Small intestine (tissue), 7 donors: ENCODE data around the gene RNU1-3. TPM values are rescaled to one million over a fixed set of nuclear protein-coding genes. Genes with fewer than 3 reads are reported as not detected.
A peak's percentile ranks its signal among the peaks of the same experiment; 100 is the strongest.
"Not testable (repeated sequence)": the region's sequence is repeated elsewhere in the genome, so short reads cannot be mapped to it uniquely, and the experiment has no call there.

Experiments
- DNase-seq, 2 donors: peaks; one replicate each; pipeline versions ENCODE4 v3.0.0 to v3.0.0-alpha.2; 2013
- FAIRE-seq: peaks from 2 replicates; lab custom pipeline; 2012; peaks lifted over from hg19 to GRCh38; lab: Jason Lieb, UNC
- H3K27ac ChIP-seq, 3 donors: one replicate each; pipeline ENCODE4 v1.5.1; 2013; ENCODE audit warnings: low read length in 2 of 3, mild to moderate bottlenecking in 2 of 3, control low read depth in 1 of 3, inconsistent platforms in 1 of 3, low read depth in 1 of 3, moderate library complexity in 1 of 3
- H3K27me3 ChIP-seq, 3 donors: one replicate each; pipeline ENCODE4 v1.6.1; 2013; ENCODE audit warnings: low read length in 3 of 3, inconsistent platforms in 1 of 3; ENCODE audit not compliant: control insufficient read depth in 3 of 3, insufficient read depth in 3 of 3
- H3K36me3 ChIP-seq, 3 donors: one replicate each; pipeline ENCODE4 v1.6.1; 2013; ENCODE audit warnings: low read length in 3 of 3, inconsistent platforms in 1 of 3, low read depth in 1 of 3, mild to moderate bottlenecking in 1 of 3, moderate library complexity in 1 of 3; ENCODE audit not compliant: control insufficient read depth in 3 of 3, insufficient read depth in 2 of 3
- H3K4me1 ChIP-seq, 3 donors: one replicate each; pipeline ENCODE4 v1.6.1; 2013; ENCODE audit warnings: low read length in 2 of 3, inconsistent platforms in 1 of 3, low read depth in 1 of 3, mild to moderate bottlenecking in 1 of 3, moderate library complexity in 1 of 3; ENCODE audit not compliant: control insufficient read depth in 3 of 3, insufficient read depth in 2 of 3
- H3K4me3 ChIP-seq, 3 donors: one replicate each; pipeline ENCODE4 v1.5.1; 2013; ENCODE audit warnings: low read length in 3 of 3, control low read depth in 1 of 3, inconsistent platforms in 1 of 3, low read depth in 1 of 3, mild to moderate bottlenecking in 1 of 3, moderate library complexity in 1 of 3
- H3K9me3 ChIP-seq, 2 donors: one replicate each; pipeline ENCODE4 v1.6.1; 2013; ENCODE audit warnings: low read depth in 1 of 2, low read length in 1 of 2; ENCODE audit not compliant: control insufficient read depth in 2 of 2, insufficient read depth in 1 of 2
- WGBS, 3 donors: extraction: QIAGEN DNeasy Blood & Tissue Kit; methylation state at CpG; one replicate each; pipeline ENCODE4 v1.1.7; 2013; 5-methylcytosine and 5-hydroxymethylcytosine counted together
- polyA plus RNA-seq, 4 donors: library from polyadenylated mRNA; stranded (reverse) in 3 of 4; unstranded in 1 of 4; fragments of 200-250 nt in 3 of 4; fragments of 120-200 nt in 1 of 4; gene quantifications; one replicate each; pipeline versions ENCODE4 v1.2.1 to v1.2.3, GENCODE V29; 2013
- donor health status: healthy with polysubstance abuse.
- donor health status: control.
- donor health status: control.
- donor health status: Bipolar disorder and iron deficiency.
- donor health status: healthy.

The RNU1-3 gene
- polyA plus RNA-seq, 4 donors, result not detected

DNA sequence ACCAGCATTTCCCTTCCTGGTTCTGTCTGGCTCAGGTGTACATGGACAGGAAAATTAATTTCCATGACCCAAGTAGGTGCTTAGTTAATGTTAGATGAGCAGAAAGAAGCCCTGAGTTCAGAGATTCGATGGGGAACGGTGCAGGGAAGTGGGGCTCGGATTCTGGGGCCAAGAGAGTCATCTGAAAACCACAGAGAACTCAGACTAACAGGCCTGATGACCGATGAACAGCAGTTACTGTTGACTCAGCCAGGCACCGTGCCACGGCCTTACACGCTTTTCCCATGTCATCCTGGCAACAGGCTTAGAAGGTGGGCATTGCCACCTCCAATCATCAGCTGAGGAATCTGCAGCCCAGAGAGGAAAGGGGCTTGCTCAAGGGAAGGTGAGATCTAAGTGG is 43.4 kb downstream of the RNU1-3 start:
- FAIRE-seq, H3K4me3 ChIP-seq, H3K9me3 ChIP-seq, H3K27me3 ChIP-seq, H3K4me1 ChIP-seq: not testable (repeated sequence)
- Histone ChIP-seq H3K27ac (peak overlapping the region in 1 of 3 donors; percentile 67), H3K36me3 (peaks cover 14 to 76% (median 15%) of the 10 kb centered on the region in 3 donors)
- WGBS, 3 donors, result 55 to 77% (median 58%) methylated on average over 7 of the region's 7 CpGs
- peak in 1 of 2 donors; percentile 58 for DNase-seq

DNA sequence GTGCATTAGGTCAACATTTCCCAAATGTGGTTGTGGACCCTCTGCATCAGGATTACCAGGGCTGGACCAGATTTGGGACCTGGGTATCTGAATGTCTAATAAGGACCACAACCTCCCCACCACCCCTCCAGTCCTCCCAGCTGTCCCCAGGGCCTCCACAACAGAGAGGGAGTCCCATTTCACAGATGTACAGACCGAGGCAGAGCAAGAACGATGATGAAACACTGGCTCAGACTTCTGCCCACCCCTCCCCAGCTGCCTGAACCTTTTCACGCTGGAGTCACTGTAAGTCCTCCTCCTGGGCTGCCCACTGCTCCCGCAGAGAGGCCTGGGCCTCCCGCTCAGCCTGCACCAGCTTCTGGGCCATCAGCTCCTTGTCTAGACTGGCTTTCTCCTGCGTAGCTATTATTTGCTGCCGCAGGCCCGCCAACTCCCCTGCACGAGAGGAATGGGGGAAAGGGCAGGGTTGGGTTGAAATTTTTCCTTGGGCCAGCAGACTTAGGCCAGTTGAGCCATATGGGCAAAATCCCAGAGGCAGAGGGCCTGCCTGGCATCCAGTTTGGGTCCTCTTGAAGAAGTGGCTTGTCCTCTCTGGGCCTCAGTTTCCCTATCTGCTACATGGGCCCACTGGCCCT is 45.0 kb downstream of the RNU1-3 start:
- 89 to 94% (median 93%) methylated on average over 9 of the region's 9 CpGs for whole genome bisulfite sequencing, 3 donors

DNA sequence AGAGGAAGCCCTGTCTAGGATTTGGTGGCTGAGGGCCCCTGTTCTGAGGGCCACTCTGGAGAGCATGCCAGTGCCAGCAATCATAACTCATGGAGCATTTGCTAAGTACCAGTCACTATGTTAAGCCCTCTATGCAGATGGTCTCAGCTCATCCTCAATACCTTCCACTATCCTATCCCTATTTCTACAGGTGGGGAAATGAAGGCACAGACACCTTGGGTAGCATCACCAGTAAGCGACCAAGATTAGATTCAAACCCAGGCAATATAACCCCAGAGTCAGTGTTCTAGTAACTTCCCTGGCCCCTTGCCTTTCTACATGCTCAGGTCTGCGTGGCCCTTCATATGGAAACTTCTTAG is 45.5 kb downstream of the RNU1-3 start:
- DNase-seq (no peak), FAIRE-seq (no peak)
- Histone ChIP-seq H3K4me1 (no peaks in the 10 kb centered on the region), H3K4me3 (no peak overlapping the region), H3K9me3 (no peaks in the 10 kb centered on the region), H3K36me3 (peaks cover 5 to 68% (median 18%) of the 10 kb centered on the region in 3 donors), H3K27me3 (no peaks in the 10 kb centered on the region), H3K27ac (no peak overlapping the region)
- WGBS, 3 donors, result 89 to 95% (median 91%) methylated on average over 2 of the region's 2 CpGs

More for the DNA sequence above, 45.0 kb downstream of the RNU1-3 start:
- not testable (repeated sequence) for H3K27me3 ChIP-seq, DNase-seq, H3K9me3 ChIP-seq, FAIRE-seq, H3K4me3 ChIP-seq, H3K27ac ChIP-seq, H3K4me1 ChIP-seq
- H3K36me3 ChIP-seq, result peaks cover 7 to 72% (median 18%) of the 10 kb centered on the region in 3 donors

DNA sequence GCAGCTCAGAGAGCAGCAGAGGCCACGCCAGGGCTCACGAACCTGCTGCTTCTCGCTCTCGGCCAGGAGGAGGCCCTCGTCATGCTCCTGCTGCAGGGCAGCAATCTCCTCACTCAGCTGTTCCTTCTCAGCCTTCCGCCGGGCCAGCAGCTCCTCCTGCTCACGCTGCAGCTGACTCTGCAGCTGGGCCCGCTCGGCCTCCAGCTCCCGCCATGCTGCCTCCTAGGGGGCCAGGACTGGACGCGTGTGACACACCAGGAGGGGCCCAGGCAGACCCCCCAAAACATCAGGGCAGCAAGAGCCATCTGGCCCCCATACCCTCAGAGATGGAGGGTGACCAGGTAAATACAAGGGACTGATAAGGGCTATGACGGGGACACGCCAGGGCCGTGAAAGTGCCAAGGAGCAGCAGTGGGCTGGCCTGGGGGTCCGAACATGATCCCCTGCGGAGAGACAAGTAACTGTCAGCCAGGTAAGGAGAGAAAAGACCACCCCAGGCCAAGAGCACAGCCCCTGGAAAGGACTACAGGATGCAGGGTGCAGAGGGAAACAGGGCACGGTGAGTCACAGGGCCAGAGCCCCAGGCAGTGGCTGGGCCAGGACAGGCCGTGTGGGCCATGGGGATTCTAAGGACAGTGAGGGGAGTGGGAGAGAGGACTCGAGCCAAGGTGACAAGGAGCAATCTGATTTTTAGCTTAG is 46.8 kb downstream of the RNU1-3 start:
- DNase-seq, H3K9me3 ChIP-seq, H3K27ac ChIP-seq, H3K4me3 ChIP-seq, FAIRE-seq, H3K4me1 ChIP-seq, H3K27me3 ChIP-seq: not testable (repeated sequence)
- WGBS, 3 donors, result 88 to 93% (median 91%) methylated on average over 21 of the region's 21 CpGs
- peaks cover 0 to 56% (median 10%) of the 10 kb centered on the region in 3 donors for H3K36me3 ChIP-seq

GRCh38 chr1:16618719-16619118 is 48.0 kb downstream of the RNU1-3 start:
- WGBS, 3 donors, result 82 to 90% (median 89%) methylated on average over 15 of the region's 15 CpGs
- Histone ChIP-seq H3K27me3 (no peaks in the 10 kb centered on the region), H3K9me3 (no peaks in the 10 kb centered on the region), H3K27ac (no peak overlapping the region), H3K4me3 (no peak overlapping the region), H3K36me3 (peaks cover 0 to 43% (median 10%) of the 10 kb centered on the region in 3 donors), H3K4me1 (peaks cover 0 to 2% (median under 1%) of the 10 kb centered on the region in 3 donors)
- FAIRE-seq (no peak), DNase-seq (no peak)

GRCh38 chr1:16617778-16618580 is 48.8 kb downstream of the RNU1-3 start:
- H3K4me1 ChIP-seq, result peaks cover 0 to 4% (median 2%) of the 10 kb centered on the region in 3 donors

DNA sequence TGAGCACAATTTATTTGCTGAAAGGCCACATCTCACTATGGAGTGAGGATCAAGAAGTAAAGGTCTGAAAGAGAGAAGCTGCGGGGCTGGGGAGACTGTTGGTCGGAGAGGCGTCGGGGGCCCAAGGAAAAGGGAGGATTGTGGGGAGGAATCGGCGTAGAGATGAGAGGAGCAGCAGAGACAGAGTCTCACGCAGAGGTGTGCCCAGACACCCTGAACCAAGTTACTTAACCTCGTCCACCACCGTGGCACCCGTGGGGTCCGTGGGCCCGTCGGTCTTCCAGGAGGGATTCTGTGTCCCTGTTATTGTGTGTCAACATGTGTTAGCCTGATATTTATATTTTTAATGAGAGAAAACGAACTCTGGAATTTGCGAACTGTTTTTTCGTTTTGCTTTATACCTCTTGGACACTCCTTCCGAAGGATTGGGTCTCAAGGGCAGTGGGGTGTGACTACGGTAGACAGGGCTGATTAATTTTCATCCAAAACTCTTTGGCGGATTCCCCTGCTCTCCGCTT is 49.6 kb downstream of the RNU1-3 start:
- DNase-seq, result no peak

More at GRCh38 chr1:16617778-16618580, 48.8 kb downstream of the RNU1-3 start:
- no peak for FAIRE-seq
- H3K9me3 ChIP-seq, result no peaks in the 10 kb centered on the region
- 76 to 87% (median 81%) methylated on average over 7 of the region's 7 CpGs for WGBS, 3 donors
- no peaks in the 10 kb centered on the region for H3K27me3 ChIP-seq
- DNase-seq, result no peak
- no peak overlapping the region for H3K27ac ChIP-seq
- H3K36me3 ChIP-seq, result peaks cover 0 to 38% (median 10%) of the 10 kb centered on the region in 3 donors
- no peak overlapping the region for H3K4me3 ChIP-seq

More for the DNA sequence above, 49.6 kb downstream of the RNU1-3 start:
- Histone ChIP-seq H3K4me1 (peaks cover 0 to 6% (median 2%) of the 10 kb centered on the region in 3 donors), H3K4me3 (no peak overlapping the region), H3K27ac (no peak overlapping the region), H3K9me3 (no peaks in the 10 kb centered on the region), H3K36me3 (peaks cover 0 to 33% (median 10%) of the 10 kb centered on the region in 3 donors), H3K27me3 (no peaks in the 10 kb centered on the region)
- no peak for FAIRE-seq
- 87 to 92% (median 90%) methylated on average over 20 of the region's 20 CpGs for WGBS, 3 donors
